Lower leg skin (tissue), 3 donors: Measurements from ENCODE around the gene CCDC142.

ENCODE experiments used
- CTCF ChIP-seq, 3 donors: fragments of 450-650 bp; IDR thresholded peaks; one replicate each; pipeline ENCODE4 v1.5.1; 2016; ENCODE audit warnings: antibody characterized with exemption in 3 of 3, mild to moderate bottlenecking in 3 of 3, moderate library complexity in 2 of 3
- POLR2A ChIP-seq, 2 donors: fragments of 450-650 bp; IDR thresholded peaks; one replicate each; pipeline ENCODE4 v1.6.1; 2016 to 2017; ENCODE audit warnings: antibody characterized with exemption in 2 of 2, mild to moderate bottlenecking in 1 of 2, moderate library complexity in 1 of 2

- TF ChIP-seq CTCF (IDR thresholded peaks at IDR 0.05) (no peak), POLR2A (IDR thresholded peaks at IDR 0.05) (no peak)
Measured at GRCh38 chr2:74527741-74528140, 44.9 kb upstream of the CCDC142 start.
